WI38 (cell line): ENCODE measurements around the gene FIG4.
"Not testable (repeated sequence)": the region's sequence is repeated elsewhere in the genome, so short reads cannot be mapped to it uniquely, and the experiment has no call there.

Experiments
- H3K4me3 ChIP-seq: 2 replicates; pipeline ENCODE4 v1.5.1; 2011; ENCODE audit warnings: low read depth, mild to moderate bottlenecking, control low read depth, low read length
- CTCF ChIP-seq: IDR thresholded peaks from 2 replicates; pipeline ENCODE4 v1.5.1; 2012; ENCODE audit warnings: low read depth, mild to moderate bottlenecking, control low read depth, low read length

FIG4 gene

GRCh38 chr6:109736273-109737025, 45.4 kb downstream of the FIG4 start:
- H3K4me3 ChIP-seq, result no peak overlapping the region

GRCh38 chr6:109738255-109738654, 47.2 kb downstream of the FIG4 start:
- no peak for TF ChIP-seq CTCF
- H3K4me3 ChIP-seq, result no peak overlapping the region

More at GRCh38 chr6:109736273-109737025, 45.4 kb downstream of the FIG4 start:
- no peak for TF ChIP-seq CTCF

GRCh38 chr6:109738667-109739066, 47.6 kb downstream of the FIG4 start:
- H3K4me3 ChIP-seq, result no peak overlapping the region

GRCh38 chr6:109739686-109740085, 48.6 kb downstream of the FIG4 start:
- no peak overlapping the region for H3K4me3 ChIP-seq
- TF ChIP-seq CTCF, result no peak

More at GRCh38 chr6:109738667-109739066, 47.6 kb downstream of the FIG4 start:
- no peak for TF ChIP-seq CTCF

- H3K4me3 ChIP-seq, result no peak overlapping the region
- no peak for TF ChIP-seq CTCF
Observed at GRCh38 chr6:109740787-109741186, 49.7 kb downstream of the FIG4 start.

- no peak for TF ChIP-seq CTCF
- H3K4me3 ChIP-seq, result no peak overlapping the region
Observed at GRCh38 chr6:109743739-109744138, 52.6 kb downstream of the FIG4 start.

- H3K4me3 ChIP-seq, result not testable (repeated sequence)
Observed at GRCh38 chr6:109744779-109745178, 53.7 kb downstream of the FIG4 start.

GRCh38 chr6:109747221-109747620, 56.1 kb downstream of the FIG4 start:
- no peak for TF ChIP-seq CTCF

More at GRCh38 chr6:109747221-109747620, 56.1 kb downstream of the FIG4 start:
- no peak overlapping the region for H3K4me3 ChIP-seq
